Smooth muscle cell (in vitro differentiated cells): ENCODE data around the gene LNX1. TPM values are rescaled to one million over a fixed set of nuclear protein-coding genes. Genes with fewer than 3 reads are reported as not detected.

Experiments
- DNase-seq: peaks from one replicate; lab custom pipeline; 2025; ENCODE audit not compliant: unreplicated experiment; lab: John Stamatoyannopoulos, UW
- H2AFZ ChIP-seq: fragments of 200-600 bp; sonication (generic); 2 replicates; pipeline ENCODE4 v1.6.0; 2016; ENCODE audit warnings: antibody characterized with exemption, low read depth, mild to moderate bottlenecking
- H3F3A ChIP-seq: fragments of 200-600 bp; sonication (generic); 2 replicates; pipeline ENCODE4 v1.6.0; 2017; ENCODE audit warnings: antibody characterized with exemption, low read depth
- H3K27ac ChIP-seq: fragments of 200-600 bp; sonication (generic); 2 replicates; pipeline ENCODE4 v1.5.1; 2016; ENCODE audit warnings: low read depth, mild to moderate bottlenecking
- H3K27me3 ChIP-seq: fragments of 200-600 bp; sonication (generic); 2 replicates; pipeline ENCODE4 v1.6.1; 2016; ENCODE audit warnings: low read depth, mild to moderate bottlenecking
- H3K36me3 ChIP-seq: fragments of 200-600 bp; sonication (generic); 2 replicates; pipeline ENCODE4 v1.5.1; 2016; ENCODE audit warnings: low read depth
- H3K4me1 ChIP-seq: fragments of 200-600 bp; sonication (generic); 2 replicates; pipeline ENCODE4 v1.5.1; 2016; ENCODE audit warnings: low read depth
- H3K4me2 ChIP-seq: fragments of 200-600 bp; sonication (generic); 2 replicates; pipeline ENCODE4 v1.6.0; 2016; ENCODE audit warnings: mild to moderate bottlenecking
- H3K4me3 ChIP-seq: fragments of 200-600 bp; sonication (generic); 2 replicates; pipeline ENCODE4 v1.5.1; 2016; ENCODE audit warnings: mild to moderate bottlenecking
- H3K79me2 ChIP-seq: fragments of 200-600 bp; sonication (generic); 2 replicates; pipeline ENCODE4 v1.6.0; 2016; ENCODE audit warnings: low read depth, mild to moderate bottlenecking
- H3K9ac ChIP-seq: fragments of 200-600 bp; sonication (generic); 2 replicates; pipeline ENCODE4 v1.6.0; 2016; ENCODE audit warnings: low read depth
- H3K9me3 ChIP-seq: fragments of 200-600 bp; sonication (generic); replicated peaks from 2 replicates; pipeline ENCODE4 v1.5.1; 2016; ENCODE audit warnings: low read depth
- H4K20me1 ChIP-seq: fragments of 200-600 bp; sonication (generic); 2 replicates; pipeline ENCODE4 v1.6.0; 2016; ENCODE audit warnings: low read depth
- WGBS: methylation state at CpG from one replicate; pipeline ENCODE4 v1.1.7; 2016; ENCODE audit warnings: low lambda C conversion rate; 5-methylcytosine and 5-hydroxymethylcytosine counted together
- polyA plus RNA-seq: library from polyadenylated mRNA; unstranded; fragments of >200 nt; fragmentation: Nextera tagmentation; extraction: Ambion mirVana; gene quantifications from 2 replicates; pipeline ENCODE4 v1.2.1, GENCODE V29; 2016
- total RNA-seq: library from RNA; depleted of rRNA; stranded (reverse); fragments of >200 nt; gene quantifications from 2 replicates; pipeline ENCODE4 v1.2.3, GENCODE V29; 2014
- TF ChIP-seq, protein P1 (sequence below): fragments of 200-600 bp; sonication (generic); IDR thresholded peaks from 2 replicates; pipeline ENCODE4 v1.5.1; 2017; ENCODE audit warnings: borderline replicate concordance, mild to moderate bottlenecking, antibody characterized with exemption; ENCODE audit not compliant: insufficient read depth, poor library complexity, severe bottlenecking

Gene LNX1
- total and polyA plus RNA-seq, 2 experiments from 2014 or later: 2.3 to 4.3 TPM

DNA sequence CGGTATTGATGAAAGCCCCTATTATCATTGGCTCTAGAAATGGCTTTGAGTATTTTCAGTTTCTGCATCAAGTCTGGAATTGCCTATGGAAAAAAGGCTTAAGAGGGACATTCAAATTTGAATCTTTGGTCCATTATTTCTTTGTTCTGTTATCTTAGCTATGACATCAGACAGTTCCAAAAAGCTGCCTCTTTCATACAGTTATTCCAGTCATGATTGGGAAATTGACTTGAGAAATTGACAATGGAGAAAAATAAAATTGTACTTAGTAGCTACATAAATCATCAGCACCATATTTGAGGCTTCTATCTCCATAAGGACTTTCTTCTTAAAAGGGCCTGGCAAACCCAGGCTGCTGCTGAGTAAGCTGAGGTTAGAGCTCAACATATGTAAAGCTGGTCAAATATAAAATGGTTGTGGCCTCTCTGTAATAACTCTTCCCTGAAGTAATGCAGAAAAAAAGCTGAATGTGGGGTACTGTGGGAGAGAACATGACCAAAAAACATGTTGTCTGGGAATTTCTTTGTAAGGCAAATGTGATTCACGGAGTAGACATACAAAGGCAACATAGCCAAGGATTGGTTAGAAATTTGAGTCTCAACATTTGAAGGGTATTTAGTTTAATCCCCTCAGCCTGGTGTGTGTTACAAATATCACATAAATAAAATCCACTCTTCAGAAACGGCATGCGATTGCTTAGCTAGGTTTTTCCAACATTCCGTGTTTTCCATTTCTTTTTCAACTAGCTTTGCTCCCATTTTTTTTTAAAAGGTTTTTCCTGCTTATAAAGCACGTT lies 100.9 kb downstream of the LNX1 start:
- DNase-seq: no peak
- peak overlapping the region; percentile 78 for H3K4me2 ChIP-seq
- 29% methylated on average over 6 of the region's 6 CpGs for WGBS
- no peaks in the 10 kb centered on the region for H3K9me3 ChIP-seq
- H3K4me1 ChIP-seq: peaks cover 13% of the 10 kb centered on the region
- peaks cover 17% of the 10 kb centered on the region for H3F3A ChIP-seq
- H3K27ac ChIP-seq: peak overlapping the region; percentile 96
- H3K27me3 ChIP-seq: no peaks in the 10 kb centered on the region
- H3K36me3 ChIP-seq: no peaks in the 10 kb centered on the region
- H4K20me1 ChIP-seq: no peaks in the 10 kb centered on the region
- H3K4me3 ChIP-seq: peak overlapping the region; percentile 14
- TF ChIP-seq, protein P1, sequence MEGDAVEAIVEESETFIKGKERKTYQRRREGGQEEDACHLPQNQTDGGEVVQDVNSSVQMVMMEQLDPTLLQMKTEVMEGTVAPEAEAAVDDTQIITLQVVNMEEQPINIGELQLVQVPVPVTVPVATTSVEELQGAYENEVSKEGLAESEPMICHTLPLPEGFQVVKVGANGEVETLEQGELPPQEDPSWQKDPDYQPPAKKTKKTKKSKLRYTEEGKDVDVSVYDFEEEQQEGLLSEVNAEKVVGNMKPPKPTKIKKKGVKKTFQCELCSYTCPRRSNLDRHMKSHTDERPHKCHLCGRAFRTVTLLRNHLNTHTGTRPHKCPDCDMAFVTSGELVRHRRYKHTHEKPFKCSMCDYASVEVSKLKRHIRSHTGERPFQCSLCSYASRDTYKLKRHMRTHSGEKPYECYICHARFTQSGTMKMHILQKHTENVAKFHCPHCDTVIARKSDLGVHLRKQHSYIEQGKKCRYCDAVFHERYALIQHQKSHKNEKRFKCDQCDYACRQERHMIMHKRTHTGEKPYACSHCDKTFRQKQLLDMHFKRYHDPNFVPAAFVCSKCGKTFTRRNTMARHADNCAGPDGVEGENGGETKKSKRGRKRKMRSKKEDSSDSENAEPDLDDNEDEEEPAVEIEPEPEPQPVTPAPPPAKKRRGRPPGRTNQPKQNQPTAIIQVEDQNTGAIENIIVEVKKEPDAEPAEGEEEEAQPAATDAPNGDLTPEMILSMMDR: no peak
- no peak overlapping the region for H2AFZ ChIP-seq
- H3K79me2 ChIP-seq: no peaks in the 10 kb centered on the region
- H3K9ac ChIP-seq: peak overlapping the region; percentile 83

DNA sequence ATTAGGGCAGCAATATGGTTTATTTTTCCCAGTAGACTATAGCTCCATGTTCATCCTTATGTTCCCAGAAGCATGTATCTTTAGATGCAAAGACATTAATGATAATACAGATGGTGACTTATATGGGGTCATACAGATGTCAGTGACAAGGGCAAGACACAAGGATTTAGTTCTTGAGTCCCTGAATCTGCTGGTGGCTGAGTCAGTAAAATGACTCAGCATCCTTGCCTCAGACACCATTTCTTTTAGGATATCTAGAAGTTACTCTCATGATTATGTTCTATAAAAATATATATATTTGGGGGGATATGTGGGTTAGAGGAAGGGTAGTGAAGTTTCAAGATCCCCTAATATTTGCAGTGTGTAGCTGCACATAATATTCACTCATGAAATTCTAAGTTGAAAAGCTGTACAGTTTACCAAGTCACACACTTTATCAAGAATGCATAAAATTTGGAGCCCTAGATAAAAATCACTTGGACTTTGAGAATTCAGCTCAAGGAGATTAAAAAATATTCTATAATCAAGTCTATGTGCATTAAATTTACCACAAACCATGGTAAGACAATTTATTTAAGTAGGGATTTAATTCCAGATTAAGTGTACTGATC lies 101.9 kb downstream of the LNX1 start:
- Histone ChIP-seq H3F3A (peaks cover 19% of the 10 kb centered on the region), H3K4me2 (peak overlapping the region; percentile 75), H3K9ac (peak overlapping the region; percentile 74), H3K27me3 (no peaks in the 10 kb centered on the region), H3K27ac (peak overlapping the region; percentile 96), H3K4me1 (peaks cover 13% of the 10 kb centered on the region), H3K9me3 (no peaks in the 10 kb centered on the region), H4K20me1 (no peaks in the 10 kb centered on the region), H3K4me3 (no peak overlapping the region), H2AFZ (no peak overlapping the region), H3K36me3 (no peaks in the 10 kb centered on the region), H3K79me2 (no peaks in the 10 kb centered on the region)
- TF ChIP-seq, protein P1: no peak
- DNase-seq: no peak

DNA sequence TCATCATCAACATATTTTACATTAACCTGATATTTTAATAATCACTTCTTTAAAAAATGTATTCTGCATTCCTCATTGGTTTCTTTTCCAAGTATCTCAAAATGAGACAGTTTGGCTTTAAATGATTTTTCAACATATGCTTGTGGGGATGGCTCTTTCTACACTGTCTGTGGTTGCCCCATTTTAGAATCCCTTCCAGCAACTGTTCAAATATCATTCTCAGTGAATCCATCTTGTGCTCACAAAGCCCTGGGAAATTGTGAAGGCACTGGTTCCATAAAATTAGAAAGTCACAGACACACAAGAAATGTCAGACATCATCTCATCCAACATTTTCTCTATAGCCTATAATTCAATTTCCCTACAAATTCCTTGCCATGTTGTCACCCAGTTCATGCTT lies 103.5 kb downstream of the LNX1 start:
- H3K36me3 ChIP-seq: no peaks in the 10 kb centered on the region
- no peak overlapping the region for H3K9ac ChIP-seq
- no peak overlapping the region for H3K4me3 ChIP-seq
- H3K4me1 ChIP-seq: peaks cover 13% of the 10 kb centered on the region
- no peaks in the 10 kb centered on the region for H3K27me3 ChIP-seq
- H4K20me1 ChIP-seq: no peaks in the 10 kb centered on the region
- no peaks in the 10 kb centered on the region for H3K79me2 ChIP-seq
- H3K27ac ChIP-seq: no peak overlapping the region
- TF ChIP-seq, protein P1: no peak
- no peak for DNase-seq
- H3K4me2 ChIP-seq: no peak overlapping the region
- peaks cover 19% of the 10 kb centered on the region for H3F3A ChIP-seq
- no peak overlapping the region for H2AFZ ChIP-seq
- no peaks in the 10 kb centered on the region for H3K9me3 ChIP-seq
